Heart left ventricle (tissue), 13 donors: ENCODE data around the gene TMEM86B.

ENCODE experiments used
- POLR2A ChIP-seq, 2 donors: fragments of 450-650 bp; IDR thresholded peaks; one replicate each; pipeline ENCODE4 v1.6.1; 2017; ENCODE audit warnings: antibody characterized with exemption in 2 of 2, mild to moderate bottlenecking in 2 of 2, moderate library complexity in 2 of 2
- TF ChIP-seq, protein P1 (sequence below), 12 donors: fragments of 200-600 bp; sonication (generic) in 4 of 12; IDR thresholded peaks; one replicate each; pipeline versions ENCODE4 v1.5.0 to v1.8.0; 2018 to 2022; ENCODE audit warnings: antibody characterized with exemption in 12 of 12, mild to moderate bottlenecking in 5 of 12
- donor health status: ischemic (EF 13 %, LVEDD 7.1; RV severe dilation, severe dysfunction).
- donor health status: DM: no; HTN: yes; CAD: no.
- donor health status: DM: no; HTN: no; CAD: no.
- donor health status: ischemic (EF 25% LVEDD 6.9; RV normal size, moderate dysfunction).
- donor health status: ischemic (EF 25% LVEDD 5.7; RV mildly dilated, moderate dysfunction).
- donor health status: ischemic (EF 35%, LVEDD 5.7; RV mildly dilated, moderate dysfunction).
- donor health status: nonischemic (EF 11% LVEDD 7.7; RV severe dilation, severe dysfunction).
- donor health status: DM: yes; HTN: yes; CAD: no.
- donor health status: PGD.
- donor health status: ischemic (EF 29% LVEDD 5.4; RV normal size, mild dysfunction).
- donor health status: nonischemic (EF 23%, LVEDD 6.1; RV moderate dilation, normal function).

DNA sequence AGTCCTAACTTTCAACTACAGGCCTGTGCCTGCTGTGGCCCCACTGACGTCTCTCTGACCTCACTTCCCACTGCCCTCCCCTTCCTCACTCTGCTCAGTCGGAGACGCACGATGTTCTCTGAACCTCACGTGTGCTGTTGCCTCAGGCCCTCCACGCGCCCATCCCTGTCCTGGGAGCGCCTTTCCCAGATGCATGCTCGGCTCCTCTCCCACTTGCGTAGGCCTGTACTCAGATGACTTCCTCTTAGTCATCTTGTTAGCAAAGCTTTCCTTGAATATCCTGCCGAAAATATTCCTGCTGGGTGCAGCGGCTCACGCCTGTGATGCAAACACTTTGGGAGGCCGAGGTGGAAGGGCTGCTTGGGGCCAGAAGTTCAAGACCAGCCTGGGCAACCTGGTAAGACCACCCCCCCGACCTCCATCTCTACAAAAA is 39.1 kb downstream of the TMEM86B start:
- TF ChIP-seq, protein P1, sequence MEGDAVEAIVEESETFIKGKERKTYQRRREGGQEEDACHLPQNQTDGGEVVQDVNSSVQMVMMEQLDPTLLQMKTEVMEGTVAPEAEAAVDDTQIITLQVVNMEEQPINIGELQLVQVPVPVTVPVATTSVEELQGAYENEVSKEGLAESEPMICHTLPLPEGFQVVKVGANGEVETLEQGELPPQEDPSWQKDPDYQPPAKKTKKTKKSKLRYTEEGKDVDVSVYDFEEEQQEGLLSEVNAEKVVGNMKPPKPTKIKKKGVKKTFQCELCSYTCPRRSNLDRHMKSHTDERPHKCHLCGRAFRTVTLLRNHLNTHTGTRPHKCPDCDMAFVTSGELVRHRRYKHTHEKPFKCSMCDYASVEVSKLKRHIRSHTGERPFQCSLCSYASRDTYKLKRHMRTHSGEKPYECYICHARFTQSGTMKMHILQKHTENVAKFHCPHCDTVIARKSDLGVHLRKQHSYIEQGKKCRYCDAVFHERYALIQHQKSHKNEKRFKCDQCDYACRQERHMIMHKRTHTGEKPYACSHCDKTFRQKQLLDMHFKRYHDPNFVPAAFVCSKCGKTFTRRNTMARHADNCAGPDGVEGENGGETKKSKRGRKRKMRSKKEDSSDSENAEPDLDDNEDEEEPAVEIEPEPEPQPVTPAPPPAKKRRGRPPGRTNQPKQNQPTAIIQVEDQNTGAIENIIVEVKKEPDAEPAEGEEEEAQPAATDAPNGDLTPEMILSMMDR (IDR thresholded peaks at IDR 0.05): no peak
- no peak for TF ChIP-seq POLR2A (IDR thresholded peaks at IDR 0.05)
